Measurements from ENCODE around the gene ASAP2.

The ASAP2 gene

GRCh38 chr2:9184361-9184760 is 22.3 kb upstream of the ASAP2 start:
- no peak for DNase-seq

- DNase-seq, result no peak
Measured at GRCh38 chr2:9187620-9188214, 18.9 kb upstream of the ASAP2 start.

- no peak for DNase-seq
Measured at GRCh38 chr2:9188823-9189222, 17.8 kb upstream of the ASAP2 start.

GRCh38 chr2:9189901-9190300 is 16.7 kb upstream of the ASAP2 start:
- no peak for DNase-seq

- no peak for DNase-seq
Measured at GRCh38 chr2:9191041-9191481, 15.6 kb upstream of the ASAP2 start.

GRCh38 chr2:9192712-9193111 is 13.9 kb upstream of the ASAP2 start:
- no peak for DNase-seq

GRCh38 chr2:9194352-9194751 is 12.3 kb upstream of the ASAP2 start:
- no peak for DNase-seq

- DNase-seq, result peak; percentile 15
Measured at GRCh38 chr2:9196637-9197036, 10.0 kb upstream of the ASAP2 start.

- DNase-seq, result peak; percentile 6
Measured at GRCh38 chr2:9197916-9198315, 8.7 kb upstream of the ASAP2 start.

GRCh38 chr2:9199716-9200632 is 6.6 kb upstream of the ASAP2 start:
- DNase-seq, result peak; percentile 20

- peak; percentile 4 for DNase-seq
Measured at GRCh38 chr2:9200633-9201015, 6.0 kb upstream of the ASAP2 start.

GRCh38 chr2:9201185-9201891 is 5.3 kb upstream of the ASAP2 start:
- DNase-seq, result peak; percentile 6

GRCh38 chr2:9203006-9203405 is 3.6 kb upstream of the ASAP2 start:
- DNase-seq, result no peak

- DNase-seq, result no peak
Measured at GRCh38 chr2:9203876-9204275, 2.7 kb upstream of the ASAP2 start.

GRCh38 chr2:9204939-9205338 is 1.7 kb upstream of the ASAP2 start:
- DNase-seq, result no peak

GRCh38 chr2:9205486-9205885 is 1.1 kb upstream of the ASAP2 start:
- no peak for DNase-seq

- DNase-seq, result peak; percentile 57
Measured at GRCh38 chr2:9206991-9207640, 504 bp downstream of the ASAP2 start.

GRCh38 chr2:9207641-9208311 is 1.2 kb downstream of the ASAP2 start:
- no peak for DNase-seq

GRCh38 chr2:9208875-9209274 is 2.3 kb downstream of the ASAP2 start:
- no peak for DNase-seq

- no peak for DNase-seq
Measured at GRCh38 chr2:9210030-9210429, 3.4 kb downstream of the ASAP2 start.

GRCh38 chr2:9211496-9211895 is 4.9 kb downstream of the ASAP2 start:
- no peak for DNase-seq

- no peak for DNase-seq
Measured at GRCh38 chr2:9212010-9212635, 5.5 kb downstream of the ASAP2 start.

Data from activated CD8-positive, alpha-beta memory T cell treated with anti-CD3 and anti-CD28 coated beads, Interleukin-2, amount 50 U/mL, for 48 hours (primary cell).